Measurements from ENCODE around the gene CD27.
"Not testable (repeated sequence)": the region's sequence is repeated elsewhere in the genome, so short reads cannot be mapped to it uniquely, and the experiment has no call there.

Gene CD27

GRCh38 chr12:6424008-6424347, 20.8 kb upstream of the CD27 start:
- Mint-ChIP-seq H3K4me3 (no peak overlapping the region), H3K9me3 (no peaks in the 10 kb centered on the region), H3K36me3 (ENCODE audit: low read depth) (no peaks in the 10 kb centered on the region), H3K27ac (no peak overlapping the region), H3K4me1 (no peaks in the 10 kb centered on the region), H3K27me3 (ENCODE audit: low read depth) (no peaks in the 10 kb centered on the region)
- TF ChIP-seq CTCF (IDR thresholded peaks at IDR 0.05; ENCODE audit: unreplicated experiment in 3 of 3), result no peak

GRCh38 chr12:6424866-6425265, 19.9 kb upstream of the CD27 start:
- Mint-ChIP-seq H3K4me1 (no peaks in the 10 kb centered on the region), H3K4me3 (no peak overlapping the region), H3K9me3 (no peaks in the 10 kb centered on the region), H3K36me3 (ENCODE audit: low read depth) (no peaks in the 10 kb centered on the region), H3K27me3 (ENCODE audit: low read depth) (no peaks in the 10 kb centered on the region), H3K27ac (no peak overlapping the region)
- no peak for TF ChIP-seq CTCF (IDR thresholded peaks at IDR 0.05; ENCODE audit: unreplicated experiment in 3 of 3)

- no peak for TF ChIP-seq CTCF (IDR thresholded peaks at IDR 0.05; ENCODE audit: unreplicated experiment in 3 of 3)
- Mint-ChIP-seq H3K27ac (peak overlapping the region in 1 of 3 experiments; percentile 2), H3K4me3 (no peak overlapping the region), H3K4me1 (peaks cover 10% of the 10 kb centered on the region), H3K27me3 (ENCODE audit: low read depth) (no peaks in the 10 kb centered on the region), H3K36me3 (ENCODE audit: low read depth) (no peaks in the 10 kb centered on the region), H3K9me3 (no peaks in the 10 kb centered on the region)
Observed at GRCh38 chr12:6425590-6426531, 18.9 kb upstream of the CD27 start.

- Mint-ChIP-seq H3K9me3 (no peaks in the 10 kb centered on the region), H3K27ac (no peak overlapping the region)
Observed at GRCh38 chr12:6426882-6427671, 17.7 kb upstream of the CD27 start.

GRCh38 chr12:6427796-6428195, 17.0 kb upstream of the CD27 start:
- H3K36me3 Mint-ChIP-seq (ENCODE audit: low read depth); H3K4me3 Mint-ChIP-seq; H3K27ac Mint-ChIP-seq; H3K9me3 Mint-ChIP-seq; H3K27me3 Mint-ChIP-seq (ENCODE audit: low read depth): not testable (repeated sequence)
- peaks cover 17% of the 10 kb centered on the region for H3K4me1 Mint-ChIP-seq

More at GRCh38 chr12:6426882-6427671, 17.7 kb upstream of the CD27 start:
- no peak for TF ChIP-seq CTCF (IDR thresholded peaks at IDR 0.05; ENCODE audit: unreplicated experiment in 3 of 3)
- no peaks in the 10 kb centered on the region for H3K36me3 Mint-ChIP-seq (ENCODE audit: low read depth)
- H3K27me3 Mint-ChIP-seq (ENCODE audit: low read depth), result no peaks in the 10 kb centered on the region
- no peak overlapping the region for H3K4me3 Mint-ChIP-seq
- H3K4me1 Mint-ChIP-seq, result peaks cover 17% of the 10 kb centered on the region

GRCh38 chr12:6428326-6428725, 16.4 kb upstream of the CD27 start:
- no peaks in the 10 kb centered on the region for H3K27me3 Mint-ChIP-seq (ENCODE audit: low read depth)
- no peak overlapping the region for H3K27ac Mint-ChIP-seq
- no peaks in the 10 kb centered on the region for H3K9me3 Mint-ChIP-seq
- H3K4me3 Mint-ChIP-seq, result no peak overlapping the region
- no peak for TF ChIP-seq CTCF (IDR thresholded peaks at IDR 0.05; ENCODE audit: unreplicated experiment in 3 of 3)
- peaks cover 18% of the 10 kb centered on the region for H3K4me1 Mint-ChIP-seq
- H3K36me3 Mint-ChIP-seq (ENCODE audit: low read depth), result no peaks in the 10 kb centered on the region

All from nephron (organoid).